Type B pancreatic cell (in vitro differentiated cells): ENCODE results near the gene FGFR2. TPM values are rescaled to one million over a fixed set of nuclear protein-coding genes. Genes with fewer than 3 reads are reported as not detected.

ENCODE experiments used
- DNase-seq: peaks from one replicate; pipeline ENCODE4 v3.0.0; 2021; ENCODE audit warnings: mixed read lengths; ENCODE audit not compliant: unreplicated experiment; ENCODE audit errors: extremely low spot score
- H3K27ac Mint-ChIP-seq: 2 replicates; pipeline ENCODE4 v1.8.0; 2021; ENCODE audit warnings: mild to moderate bottlenecking, mixed read lengths
- H3K27me3 Mint-ChIP-seq: 2 replicates; pipeline ENCODE4 v1.8.0; 2021; ENCODE audit warnings: mixed read lengths
- H3K36me3 Mint-ChIP-seq: 2 replicates; pipeline ENCODE4 v1.8.0; 2021; ENCODE audit warnings: mixed read lengths
- H3K4me1 Mint-ChIP-seq: one replicate; pipeline ENCODE4 v1.8.0; 2021; ENCODE audit warnings: mixed read lengths; ENCODE audit not compliant: unreplicated experiment
- H3K4me3 Mint-ChIP-seq: 2 replicates; pipeline ENCODE4 v1.8.0; 2021; ENCODE audit warnings: mild to moderate bottlenecking, mixed read lengths
- H3K9me3 Mint-ChIP-seq: 2 replicates; pipeline ENCODE4 v1.8.0; 2021; ENCODE audit warnings: mixed read lengths
- total RNA-seq: library from RNA; stranded (reverse); gene quantifications from 2 replicates; pipeline ENCODE4 v1.2.1, GENCODE V29; 2021; ENCODE audit warnings: low replicate concordance
- TF ChIP-seq, protein P1 (sequence below): fragments of 200-600 bp; sonication (generic); conservative IDR thresholded peaks from 2 replicates; pipeline ENCODE4 v1.5.0; 2021; ENCODE audit warnings: antibody characterized with exemption, mild to moderate bottlenecking

FGFR2 gene
- total RNA-seq, 1 donor from 2014 or later, result 173 TPM

DNA sequence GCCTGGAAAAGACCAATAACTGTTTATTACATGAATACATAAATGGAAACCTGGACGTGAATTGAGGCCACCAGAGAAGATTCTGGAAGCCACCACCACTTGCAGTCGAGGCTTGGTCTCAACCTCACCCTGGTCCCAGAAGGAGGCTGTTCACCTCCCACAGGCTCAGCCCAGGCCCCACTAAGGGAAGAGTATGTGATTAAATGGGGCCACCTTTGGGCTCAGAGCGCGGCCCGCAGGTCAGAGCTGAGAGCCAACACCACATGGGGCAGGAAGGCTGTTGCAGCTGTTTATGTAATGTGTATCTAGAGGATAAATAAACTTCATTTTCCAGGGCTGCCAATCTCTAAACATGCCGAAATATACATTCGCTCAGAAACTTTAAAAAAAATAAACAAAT is 17.6 kb upstream of the FGFR2 start:
- Mint-ChIP-seq H3K27ac (no peak overlapping the region), H3K36me3 (peaks cover 4% of the 10 kb centered on the region), H3K4me3 (no peak overlapping the region), H3K27me3 (peaks cover 4% of the 10 kb centered on the region), H3K4me1 (peaks cover 20% of the 10 kb centered on the region), H3K9me3 (peaks cover 5% of the 10 kb centered on the region)
- DNase-seq, result no peak
- TF ChIP-seq, protein P1, sequence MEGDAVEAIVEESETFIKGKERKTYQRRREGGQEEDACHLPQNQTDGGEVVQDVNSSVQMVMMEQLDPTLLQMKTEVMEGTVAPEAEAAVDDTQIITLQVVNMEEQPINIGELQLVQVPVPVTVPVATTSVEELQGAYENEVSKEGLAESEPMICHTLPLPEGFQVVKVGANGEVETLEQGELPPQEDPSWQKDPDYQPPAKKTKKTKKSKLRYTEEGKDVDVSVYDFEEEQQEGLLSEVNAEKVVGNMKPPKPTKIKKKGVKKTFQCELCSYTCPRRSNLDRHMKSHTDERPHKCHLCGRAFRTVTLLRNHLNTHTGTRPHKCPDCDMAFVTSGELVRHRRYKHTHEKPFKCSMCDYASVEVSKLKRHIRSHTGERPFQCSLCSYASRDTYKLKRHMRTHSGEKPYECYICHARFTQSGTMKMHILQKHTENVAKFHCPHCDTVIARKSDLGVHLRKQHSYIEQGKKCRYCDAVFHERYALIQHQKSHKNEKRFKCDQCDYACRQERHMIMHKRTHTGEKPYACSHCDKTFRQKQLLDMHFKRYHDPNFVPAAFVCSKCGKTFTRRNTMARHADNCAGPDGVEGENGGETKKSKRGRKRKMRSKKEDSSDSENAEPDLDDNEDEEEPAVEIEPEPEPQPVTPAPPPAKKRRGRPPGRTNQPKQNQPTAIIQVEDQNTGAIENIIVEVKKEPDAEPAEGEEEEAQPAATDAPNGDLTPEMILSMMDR, result no peak

DNA sequence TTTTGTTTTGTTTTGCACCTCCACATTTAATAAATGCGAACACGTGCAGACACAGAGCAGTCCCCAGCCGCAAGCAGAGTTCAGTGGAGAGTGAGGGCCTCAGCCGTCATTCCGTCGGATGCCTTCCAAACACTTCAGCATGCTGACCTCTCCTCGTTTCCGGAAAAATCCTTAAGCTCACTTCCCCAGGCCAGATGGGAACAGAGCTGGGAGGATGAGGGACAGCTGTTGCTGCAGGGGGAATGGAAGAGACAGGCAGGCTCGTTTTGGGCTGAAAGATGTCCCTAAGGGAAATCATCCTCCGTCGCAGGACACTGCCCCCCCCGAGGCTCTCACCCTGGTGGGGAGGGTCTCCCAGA is 17.2 kb upstream of the FGFR2 start:
- Mint-ChIP-seq H3K27me3 (peaks cover 4% of the 10 kb centered on the region), H3K36me3 (peaks cover 4% of the 10 kb centered on the region), H3K9me3 (peaks cover 5% of the 10 kb centered on the region), H3K4me1 (peaks cover 20% of the 10 kb centered on the region), H3K27ac (no peak overlapping the region), H3K4me3 (no peak overlapping the region)
- no peak for DNase-seq
- TF ChIP-seq, protein P1, result no peak

DNA sequence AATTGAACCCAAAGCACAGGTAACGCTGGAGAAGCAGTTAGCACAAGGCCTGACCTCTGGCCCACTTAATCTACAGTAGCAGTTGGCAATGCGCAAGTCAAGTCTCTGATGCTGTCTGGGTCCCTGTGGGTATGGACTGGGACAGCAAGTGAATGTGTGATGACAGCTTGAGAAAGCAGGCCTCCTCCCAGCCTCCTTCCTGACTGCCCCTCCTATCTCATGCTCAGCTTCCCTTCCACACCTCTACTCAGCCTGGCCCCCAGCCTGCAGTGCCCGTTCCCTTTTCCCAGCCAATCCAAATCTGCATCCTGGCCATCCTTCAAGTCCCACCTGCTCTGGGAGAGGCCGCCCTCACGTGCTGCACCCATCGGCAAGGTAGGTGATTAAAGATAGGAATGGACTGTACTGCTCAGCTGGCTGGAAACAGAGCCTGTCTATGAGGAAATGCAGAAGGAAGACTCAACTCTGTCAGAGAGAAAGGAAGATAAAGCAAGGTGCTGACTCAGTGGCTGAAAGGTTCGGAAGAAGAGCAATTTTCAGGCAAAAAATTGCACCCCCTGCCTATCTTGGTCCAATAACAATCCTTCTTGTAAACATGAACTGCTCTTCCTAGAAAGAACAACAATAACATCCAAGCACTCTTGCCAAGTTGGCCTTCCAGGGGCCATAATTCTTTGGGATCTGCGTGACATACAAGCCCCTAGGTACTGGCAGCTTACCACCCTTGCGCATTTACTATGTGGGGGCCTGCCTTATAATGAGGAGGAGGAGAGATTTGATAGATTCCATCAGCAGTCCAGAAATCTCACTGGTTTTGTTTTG is 16.6 kb upstream of the FGFR2 start:
- DNase-seq, result no peak
- TF ChIP-seq, protein P1, result no peak
- Mint-ChIP-seq H3K4me1 (peaks cover 26% of the 10 kb centered on the region), H3K36me3 (peaks cover 4% of the 10 kb centered on the region), H3K4me3 (no peak overlapping the region), H3K27ac (no peak overlapping the region), H3K27me3 (peaks cover 4% of the 10 kb centered on the region), H3K9me3 (peaks cover 5% of the 10 kb centered on the region)

DNA sequence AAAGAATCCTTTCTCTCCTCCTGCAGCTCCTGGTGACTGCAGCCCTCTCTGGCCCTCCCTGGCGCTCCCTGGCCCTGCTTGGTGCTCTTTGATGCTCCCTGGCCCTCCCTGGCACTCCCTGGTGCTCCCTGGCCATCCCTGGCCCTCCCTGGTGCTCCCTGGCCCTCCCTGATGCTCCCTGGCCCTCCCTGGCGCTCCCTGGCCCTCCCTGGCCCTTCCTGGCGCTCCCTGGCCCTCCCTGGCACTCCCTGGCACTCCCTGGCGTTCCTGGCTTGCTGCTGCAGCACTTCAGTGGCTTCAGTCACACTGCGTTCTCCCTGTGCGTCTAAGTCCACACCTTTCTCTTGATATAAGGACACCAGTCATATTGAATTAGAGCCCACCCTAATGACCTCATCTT is 15.2 kb upstream of the FGFR2 start:
- DNase-seq, result no peak
- H3K4me3 Mint-ChIP-seq, result no peak overlapping the region
- H3K27ac Mint-ChIP-seq, result no peak overlapping the region
- H3K27me3 Mint-ChIP-seq, result peaks cover 4% of the 10 kb centered on the region
- H3K36me3 Mint-ChIP-seq, result peaks cover 4% of the 10 kb centered on the region
- TF ChIP-seq, protein P1, result no peak
- H3K4me1 Mint-ChIP-seq, result peaks cover 30% of the 10 kb centered on the region
- H3K9me3 Mint-ChIP-seq, result no peaks in the 10 kb centered on the region

DNA sequence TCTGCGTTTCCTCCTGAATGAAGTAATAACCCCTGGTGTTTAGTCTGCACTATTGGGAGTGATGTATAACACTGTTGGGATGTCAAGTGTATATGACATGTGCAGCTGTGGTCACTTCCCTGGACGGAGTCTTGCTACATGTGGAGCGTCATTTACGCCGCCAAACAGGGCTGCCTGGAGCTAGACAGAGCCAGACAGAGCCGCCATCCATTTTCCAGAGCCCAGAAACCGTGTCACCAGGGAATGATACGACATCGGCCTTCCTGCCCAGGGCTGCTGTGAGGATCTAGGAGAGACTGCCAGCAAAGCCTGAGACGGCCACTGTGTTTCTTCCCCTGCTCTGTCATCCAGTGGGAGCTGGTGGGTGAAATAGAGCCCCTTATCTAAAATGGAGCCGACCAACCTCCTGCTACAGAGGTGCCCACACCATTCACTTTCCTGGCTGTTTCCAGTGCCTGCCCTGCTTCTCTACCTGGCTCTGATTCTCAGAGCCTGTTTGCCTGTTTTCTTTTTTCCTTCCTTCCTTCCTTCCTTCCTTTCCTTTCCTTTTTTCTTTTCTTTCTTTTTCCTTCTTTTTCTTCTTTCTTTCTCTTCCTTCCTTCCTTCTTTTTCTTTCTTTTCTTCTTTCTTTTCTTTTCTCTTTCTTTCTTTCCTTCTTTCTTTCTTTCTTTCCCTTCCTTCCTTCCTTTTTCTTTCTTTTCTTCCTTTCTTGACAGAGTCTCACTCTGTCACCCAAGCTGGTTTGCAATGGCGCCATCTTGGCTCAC is 13.3 kb upstream of the FGFR2 start:
- no peak overlapping the region for H3K4me3 Mint-ChIP-seq
- DNase-seq, result no peak
- peaks cover 4% of the 10 kb centered on the region for H3K36me3 Mint-ChIP-seq
- H3K9me3 Mint-ChIP-seq, result no peaks in the 10 kb centered on the region
- H3K27ac Mint-ChIP-seq, result peak overlapping the region; percentile 66
- peaks cover 4% of the 10 kb centered on the region for H3K27me3 Mint-ChIP-seq
- H3K4me1 Mint-ChIP-seq, result peaks cover 42% of the 10 kb centered on the region
- TF ChIP-seq, protein P1, result no peak
